ENCODE results near the gene RAB30. TPM values are rescaled to one million over a fixed set of nuclear protein-coding genes. Genes with fewer than 3 reads are reported as not detected.

The RAB30 gene
- total RNA-seq, 2 experiments from 2014 or later, result 9.9 to 10.2 TPM

GRCh38 chr11:83092488-83093384 is 21.0 kb upstream of the RAB30 start:
- Mint-ChIP-seq H3K4me3 (no peak overlapping the region), H3K9me3 (no peaks in the 10 kb centered on the region), H3K36me3 (ENCODE audit: low read depth) (no peaks in the 10 kb centered on the region), H3K4me1 (no peaks in the 10 kb centered on the region), H3K27ac (no peak overlapping the region), H3K27me3 (no peaks in the 10 kb centered on the region)
- DNase-seq, result no peak
- CTCF ChIA-PET, result no interaction called here
- POLR2A ChIA-PET, result interaction anchor here (1.2 kb wide), 1 partner anchor 21 kb away, joined by 3 read pairs; the partner anchor contains the start of gene RAB30

- CTCF ChIA-PET, result interaction anchor here (1.0 to 2.2 kb wide), 5 partner anchors 9 to 80 kb away, joined by 3 to 13 read pairs (median 3); no protein-coding TSS in a partner anchor
- POLR2A ChIA-PET, result interaction anchor here (1.3 to 1.4 kb wide), 2 partner anchors 67 to 76 kb away, joined by 4 to 5 read pairs; no protein-coding TSS in a partner anchor
- peaks cover 1% of the 10 kb centered on the region for H3K4me1 Mint-ChIP-seq
- H3K9me3 Mint-ChIP-seq, result no peaks in the 10 kb centered on the region
- no peak for DNase-seq
- H3K27ac Mint-ChIP-seq, result no peak overlapping the region
- no peaks in the 10 kb centered on the region for H3K36me3 Mint-ChIP-seq (ENCODE audit: low read depth)
- no peak overlapping the region for H3K4me3 Mint-ChIP-seq
- no peaks in the 10 kb centered on the region for H3K27me3 Mint-ChIP-seq
Measured at GRCh38 chr11:83088965-83089364, 17.3 kb upstream of the RAB30 start.

- peaks cover 4% of the 10 kb centered on the region for H3K36me3 Mint-ChIP-seq (ENCODE audit: low read depth)
- no peaks in the 10 kb centered on the region for H3K27me3 Mint-ChIP-seq
- ChIA-PET POLR2A (no interaction called here), CTCF (no interaction called here)
- peaks cover 1% of the 10 kb centered on the region for H3K4me1 Mint-ChIP-seq
- H3K9me3 Mint-ChIP-seq, result no peaks in the 10 kb centered on the region
- no peak overlapping the region for H3K27ac Mint-ChIP-seq
- H3K4me3 Mint-ChIP-seq, result no peak overlapping the region
- DNase-seq, result no peak
Measured at GRCh38 chr11:83087035-83087434, 15.3 kb upstream of the RAB30 start.

GRCh38 chr11:83079820-83080219 is 8.1 kb upstream of the RAB30 start:
- ChIA-PET POLR2A (no interaction called here), CTCF (interaction anchor here (0.9 kb wide), 1 partner anchor 9 kb away, joined by 3 read pairs; no protein-coding TSS in a partner anchor)
- Mint-ChIP-seq H3K4me3 (no peak overlapping the region), H3K27me3 (no peaks in the 10 kb centered on the region), H3K36me3 (ENCODE audit: low read depth) (peaks cover 23% of the 10 kb centered on the region), H3K27ac (no peak overlapping the region), H3K9me3 (no peaks in the 10 kb centered on the region), H3K4me1 (peaks cover 11% of the 10 kb centered on the region)
- DNase-seq, result no peak

GRCh38 chr11:83078269-83078668 is 6.6 kb upstream of the RAB30 start:
- POLR2A ChIA-PET, result no interaction called here
- DNase-seq, result no peak
- H3K4me1 Mint-ChIP-seq, result peaks cover 26% of the 10 kb centered on the region
- no peaks in the 10 kb centered on the region for H3K9me3 Mint-ChIP-seq
- no peak overlapping the region for H3K4me3 Mint-ChIP-seq
- H3K36me3 Mint-ChIP-seq (ENCODE audit: low read depth), result peaks cover 32% of the 10 kb centered on the region
- no peak overlapping the region for H3K27ac Mint-ChIP-seq
- H3K27me3 Mint-ChIP-seq, result no peaks in the 10 kb centered on the region
- CTCF ChIA-PET, result interaction anchor here (1.0 kb wide), 1 partner anchor 170 kb away, joined by 3 read pairs; no protein-coding TSS in a partner anchor

GRCh38 chr11:83073884-83074283 is 2.2 kb upstream of the RAB30 start:
- H3K27me3 Mint-ChIP-seq, result no peaks in the 10 kb centered on the region
- CTCF ChIA-PET, result interaction anchor here (1.6 to 3.6 kb wide), 4 partner anchors 12 to 82 kb away, joined by 3 to 15 read pairs (median 8); partner anchors contain the start of gene PCF11
- H3K4me1 Mint-ChIP-seq, result peaks cover 44% of the 10 kb centered on the region
- peaks cover 29% of the 10 kb centered on the region for H3K36me3 Mint-ChIP-seq (ENCODE audit: low read depth)
- no peak for DNase-seq
- H3K27ac Mint-ChIP-seq, result no peak overlapping the region
- H3K9me3 Mint-ChIP-seq, result no peaks in the 10 kb centered on the region
- no peak overlapping the region for H3K4me3 Mint-ChIP-seq
- POLR2A ChIA-PET, result interaction anchor here (1.1 to 6.9 kb wide), 6 partner anchors 11 to 173 kb away, joined by 3 to 171 read pairs (median 14); partner anchors contain the start of genes ANKRD42, DDIAS, PCF11 and PRCP

- peaks cover 46% of the 10 kb centered on the region for H3K4me1 Mint-ChIP-seq
- peaks cover 29% of the 10 kb centered on the region for H3K36me3 Mint-ChIP-seq (ENCODE audit: low read depth)
- DNase-seq, result no peak
- CTCF ChIA-PET, result interaction anchor here (1.4 to 3.6 kb wide), 4 partner anchors 11 to 117 kb away, joined by 3 to 15 read pairs (median 8); partner anchors contain the start of gene PCF11
- no peaks in the 10 kb centered on the region for H3K9me3 Mint-ChIP-seq
- POLR2A ChIA-PET, result interaction anchor here (1.2 to 6.9 kb wide), 7 partner anchors 11 to 172 kb away, joined by 4 to 171 read pairs (median 17); partner anchors contain the start of genes ANKRD42, DDIAS, PCF11 and PRCP
- H3K27ac Mint-ChIP-seq, result no peak overlapping the region
- H3K4me3 Mint-ChIP-seq, result no peak overlapping the region
- H3K27me3 Mint-ChIP-seq, result no peaks in the 10 kb centered on the region
Measured at GRCh38 chr11:83073258-83073657, 1.6 kb upstream of the RAB30 start.

GRCh38 chr11:83072350-83073242 is 899 bp upstream of the RAB30 start:
- ChIA-PET CTCF (interaction anchor here (1.0 to 3.6 kb wide), 6 partner anchors 10 to 171 kb away, joined by 3 to 15 read pairs (median 8); partner anchors contain the start of genes DDIAS, PCF11 and PRCP), POLR2A (interaction anchor here (0.7 to 6.9 kb wide), 20 partner anchors 11 to 213 kb away, joined by 3 to 171 read pairs (median 6); partner anchors contain the start of genes ANKRD42, CCDC90B, DDIAS and PCF11)
- no peaks in the 10 kb centered on the region for H3K27me3 Mint-ChIP-seq
- DNase-seq, result no peak
- no peaks in the 10 kb centered on the region for H3K9me3 Mint-ChIP-seq
- H3K27ac Mint-ChIP-seq, result no peak overlapping the region
- H3K36me3 Mint-ChIP-seq (ENCODE audit: low read depth), result peaks cover 30% of the 10 kb centered on the region
- peaks cover 47% of the 10 kb centered on the region for H3K4me1 Mint-ChIP-seq
- no peak overlapping the region for H3K4me3 Mint-ChIP-seq

- ChIA-PET POLR2A (interaction anchor here (0.6 to 6.9 kb wide), 23 partner anchors 8 to 215 kb away, joined by 3 to 171 read pairs (median 5); partner anchors contain the start of genes ANKRD42, CCDC90B, DDIAS and PCF11), CTCF (interaction anchor here (0.7 to 3.6 kb wide), 6 partner anchors 9 to 179 kb away, joined by 3 to 15 read pairs (median 7); partner anchors contain the start of genes DDIAS, PCF11 and PRCP)
- H3K27me3 Mint-ChIP-seq, result no peaks in the 10 kb centered on the region
- peaks cover 24% of the 10 kb centered on the region for H3K36me3 Mint-ChIP-seq (ENCODE audit: low read depth)
- no peak overlapping the region for H3K27ac Mint-ChIP-seq
- no peaks in the 10 kb centered on the region for H3K9me3 Mint-ChIP-seq
- H3K4me1 Mint-ChIP-seq, result peaks cover 44% of the 10 kb centered on the region
- peak; percentile 34 for DNase-seq
- no peak overlapping the region for H3K4me3 Mint-ChIP-seq
Measured at GRCh38 chr11:83070731-83071566, 748 bp downstream of the RAB30 start.

- DNase-seq, result no peak
- POLR2A ChIA-PET, result interaction anchor here (1.0 to 6.9 kb wide), 12 partner anchors 8 to 169 kb away, joined by 3 to 171 read pairs (median 7); partner anchors contain the start of genes DDIAS and PCF11
- no peak overlapping the region for H3K27ac Mint-ChIP-seq
- peaks cover 44% of the 10 kb centered on the region for H3K4me1 Mint-ChIP-seq
- CTCF ChIA-PET, result interaction anchor here (0.7 to 3.6 kb wide), 4 partner anchors 8 to 180 kb away, joined by 3 to 13 read pairs (median 8); partner anchors contain the start of genes DDIAS and PRCP
- H3K36me3 Mint-ChIP-seq (ENCODE audit: low read depth), result peaks cover 21% of the 10 kb centered on the region
- H3K9me3 Mint-ChIP-seq, result no peaks in the 10 kb centered on the region
- H3K4me3 Mint-ChIP-seq, result no peak overlapping the region
- H3K27me3 Mint-ChIP-seq, result no peaks in the 10 kb centered on the region
Measured at GRCh38 chr11:83070044-83070701, 1.5 kb downstream of the RAB30 start.

Data from activated CD4-positive, alpha-beta memory T cell treated with anti-CD3 and anti-CD28 coated beads, Interleukin-2, amount 10 ng/mL, durations not matched to agents 7 days and 5 days (primary cell).